NK-92 (cell line): ENCODE data around the gene MUC6.
"Not testable (repeated sequence)": the region's sequence is repeated elsewhere in the genome, so short reads cannot be mapped to it uniquely, and the experiment has no call there.

Experiments
- DNase-seq: peaks from one replicate; lab custom pipeline; 2025; ENCODE audit not compliant: unreplicated experiment; lab: John Stamatoyannopoulos, UW

Gene MUC6

DNA sequence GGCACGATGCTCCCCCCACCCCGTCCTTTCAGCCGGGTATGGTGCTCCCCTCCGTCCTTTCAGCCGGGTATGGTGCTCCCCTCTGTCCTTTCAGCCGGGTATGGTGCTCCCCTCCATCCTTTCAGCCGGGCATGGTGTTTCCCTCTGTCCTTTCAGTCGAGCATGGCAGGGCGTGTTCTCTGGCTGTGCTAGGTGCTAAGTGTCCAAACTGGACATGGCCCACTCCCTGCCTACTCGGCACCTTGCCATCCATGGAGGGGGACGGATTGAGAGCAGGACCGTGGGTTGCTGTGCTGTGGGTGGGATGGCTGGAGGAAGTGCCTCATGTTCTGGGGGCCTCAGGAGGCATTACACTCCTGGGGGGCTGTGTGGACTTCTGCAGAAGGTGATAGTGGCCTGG, 45.5 kb downstream of the MUC6 start:
- no peak for DNase-seq

DNA sequence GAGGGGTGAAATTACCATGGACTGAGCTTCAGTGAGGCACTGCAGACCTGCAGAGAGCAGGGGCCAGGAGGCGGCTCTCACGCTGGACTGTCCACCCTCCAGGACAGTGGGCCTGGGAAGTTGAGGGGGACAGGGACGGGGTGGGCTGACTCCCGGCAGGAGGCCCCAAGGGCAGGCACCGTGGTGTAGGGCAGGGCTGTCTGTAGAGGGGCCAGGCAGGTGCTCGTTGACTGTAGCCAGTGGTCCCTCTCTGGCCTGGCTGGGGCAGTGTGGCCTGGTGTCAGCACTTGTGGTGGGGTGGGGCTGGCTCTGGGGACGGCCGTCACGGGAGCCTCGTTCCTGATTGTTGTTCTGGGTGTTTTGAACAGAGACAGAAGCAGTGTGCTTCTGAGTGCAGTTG, 46.4 kb downstream of the MUC6 start:
- DNase-seq, result no peak

DNA sequence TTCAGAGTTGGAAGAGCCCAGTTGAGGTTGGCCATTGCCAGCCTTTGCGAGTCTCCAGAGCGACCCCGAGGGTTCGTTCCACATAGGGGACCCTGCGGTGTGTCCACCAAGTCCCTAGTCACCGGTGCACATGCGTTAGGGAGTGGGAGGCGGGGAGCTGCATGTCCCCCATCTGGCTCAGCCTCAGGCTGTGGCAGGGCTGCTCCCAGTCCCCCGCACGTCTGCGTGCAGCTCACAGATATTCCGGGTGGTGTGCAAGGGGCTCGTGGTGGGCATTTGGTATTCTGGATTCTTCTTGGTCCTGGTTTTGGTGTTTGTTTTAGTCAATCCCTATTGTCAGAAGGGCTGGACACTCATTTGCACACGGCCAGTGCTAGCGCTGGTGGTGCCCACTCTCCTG, 48.8 kb downstream of the MUC6 start:
- no peak for DNase-seq

DNA sequence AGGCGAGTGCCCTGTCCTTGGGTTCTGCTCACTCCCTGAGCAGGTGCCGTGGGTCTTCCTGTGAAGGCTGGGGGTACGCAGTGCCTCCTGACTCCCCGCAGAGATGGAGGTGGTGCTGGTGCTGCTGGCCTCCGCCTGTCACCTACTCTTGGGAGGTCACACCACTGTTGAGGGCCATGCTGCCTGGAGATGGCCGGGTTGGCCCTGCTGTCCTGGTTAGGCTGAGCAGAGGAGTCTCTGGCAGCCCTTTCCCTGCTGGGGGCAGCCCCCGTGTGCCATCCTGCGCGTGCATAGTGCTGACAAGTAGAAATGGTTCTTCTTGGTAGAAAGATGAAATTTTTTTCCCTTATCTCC, 49.6 kb downstream of the MUC6 start:
- DNase-seq, result no peak

DNA sequence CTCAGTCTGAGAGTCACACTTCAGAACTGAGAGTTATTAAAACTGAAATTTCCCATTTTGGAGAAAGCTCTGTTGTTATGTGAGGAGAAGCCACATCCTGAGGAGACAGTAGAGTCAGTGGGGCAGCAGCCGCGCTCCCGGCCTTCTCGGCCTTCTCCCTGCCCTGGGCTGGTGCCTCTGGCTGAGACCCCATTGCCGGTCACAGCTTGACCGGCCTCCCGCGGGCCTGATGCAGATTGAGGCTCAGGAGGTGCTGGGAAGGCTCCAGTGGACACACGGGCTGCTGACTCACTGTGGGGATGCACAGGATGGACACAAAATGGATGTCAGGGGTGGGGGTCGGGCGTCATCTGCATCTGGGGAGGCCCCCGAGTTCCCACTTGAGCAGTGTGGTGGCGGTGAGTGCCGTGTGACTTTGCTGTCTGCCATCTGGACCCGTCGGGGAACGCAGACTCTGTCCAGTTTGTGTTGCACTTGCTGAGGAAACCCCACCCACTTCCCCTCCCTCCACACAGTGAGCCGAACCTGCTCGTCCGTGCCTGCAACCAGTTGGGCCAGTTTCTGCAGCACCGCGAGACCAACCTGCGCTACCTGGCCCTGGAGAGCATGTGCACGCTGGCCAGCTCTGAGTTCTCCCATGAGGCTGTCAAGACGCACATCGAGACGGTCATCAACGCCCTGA, 50.1 kb downstream of the MUC6 start:
- DNase-seq, result no peak

DNA sequence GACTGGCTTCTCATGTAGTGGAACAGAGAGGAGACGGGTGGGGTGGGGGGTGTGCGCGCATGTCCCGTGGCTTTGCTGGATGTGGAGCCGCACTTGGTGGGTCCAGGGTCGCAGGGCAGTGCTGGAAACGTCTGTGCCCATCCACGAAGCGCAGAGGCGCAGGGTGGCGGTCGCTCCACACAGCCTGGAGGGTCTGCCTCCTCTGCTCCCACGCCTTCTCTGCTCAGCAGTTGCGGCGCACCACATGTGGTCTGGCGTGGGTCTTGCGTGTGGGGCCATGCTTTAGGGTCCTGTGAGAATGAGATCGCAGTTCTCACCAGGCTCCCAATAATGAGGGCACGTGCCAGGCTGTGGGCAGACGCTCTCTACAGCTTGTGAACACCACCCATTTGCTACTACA, 50.7 kb downstream of the MUC6 start:
- DNase-seq, result no peak

DNA sequence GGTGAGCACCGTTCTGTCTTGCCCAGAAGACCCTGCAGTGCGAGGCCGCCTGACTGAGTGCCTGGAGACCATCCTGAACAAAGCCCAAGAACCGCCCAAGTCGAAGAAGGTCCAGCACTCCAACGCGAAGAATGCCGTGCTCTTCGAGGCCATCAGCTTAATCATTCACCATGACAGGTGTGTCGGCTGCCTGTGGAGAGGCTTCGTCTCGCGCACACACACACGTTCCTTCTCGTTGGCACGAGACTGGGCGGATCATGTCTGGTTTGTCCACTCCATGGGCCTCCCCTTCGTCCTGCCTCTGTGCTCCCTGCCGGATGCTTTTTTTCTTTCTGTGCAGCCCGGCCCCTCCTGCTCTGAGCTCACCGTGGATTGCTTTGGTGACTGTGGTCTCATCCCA, 51.1 kb downstream of the MUC6 start:
- DNase-seq, result no peak

DNA sequence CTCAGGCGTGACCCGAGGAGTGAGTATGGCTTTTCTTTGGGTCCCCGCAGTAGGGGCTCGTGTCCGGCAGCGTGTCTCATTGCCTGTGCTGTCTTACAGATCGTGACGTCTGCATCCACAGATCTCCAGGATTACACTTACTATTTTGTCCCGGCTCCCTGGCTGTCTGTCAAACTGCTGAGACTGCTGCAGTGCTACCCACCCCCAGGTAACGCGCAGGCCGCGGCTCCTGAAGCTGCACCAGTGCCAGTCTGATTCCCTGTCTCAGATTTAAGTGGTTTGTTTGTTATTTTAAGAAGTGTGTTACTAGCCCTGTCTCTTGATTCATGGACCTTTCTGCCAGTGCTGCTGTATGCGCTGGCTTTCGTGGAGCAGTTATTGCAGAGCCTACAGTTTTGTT, 52.0 kb downstream of the MUC6 start:
- DNase-seq, result no peak

DNA sequence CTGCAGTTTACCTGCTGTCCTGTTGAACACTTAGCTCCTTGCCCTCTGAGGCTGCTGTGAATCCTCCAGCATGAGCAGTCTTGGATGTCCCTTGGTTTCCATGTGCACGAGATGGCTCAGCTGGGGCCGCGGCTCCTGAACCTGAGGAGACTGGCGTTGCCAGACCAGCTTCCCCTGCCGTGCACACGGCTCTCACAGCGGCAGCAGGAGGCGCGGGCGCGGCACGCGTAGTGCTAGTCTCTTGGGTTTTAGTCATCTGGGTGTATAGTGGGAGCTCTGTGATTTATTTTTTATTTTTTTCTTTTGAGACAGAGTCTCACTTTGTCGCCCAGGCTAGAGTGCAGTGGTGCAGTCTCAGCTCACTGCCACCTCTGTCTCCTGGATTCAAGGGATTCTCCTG, 54.8 kb downstream of the MUC6 start:
- no peak for DNase-seq

DNA sequence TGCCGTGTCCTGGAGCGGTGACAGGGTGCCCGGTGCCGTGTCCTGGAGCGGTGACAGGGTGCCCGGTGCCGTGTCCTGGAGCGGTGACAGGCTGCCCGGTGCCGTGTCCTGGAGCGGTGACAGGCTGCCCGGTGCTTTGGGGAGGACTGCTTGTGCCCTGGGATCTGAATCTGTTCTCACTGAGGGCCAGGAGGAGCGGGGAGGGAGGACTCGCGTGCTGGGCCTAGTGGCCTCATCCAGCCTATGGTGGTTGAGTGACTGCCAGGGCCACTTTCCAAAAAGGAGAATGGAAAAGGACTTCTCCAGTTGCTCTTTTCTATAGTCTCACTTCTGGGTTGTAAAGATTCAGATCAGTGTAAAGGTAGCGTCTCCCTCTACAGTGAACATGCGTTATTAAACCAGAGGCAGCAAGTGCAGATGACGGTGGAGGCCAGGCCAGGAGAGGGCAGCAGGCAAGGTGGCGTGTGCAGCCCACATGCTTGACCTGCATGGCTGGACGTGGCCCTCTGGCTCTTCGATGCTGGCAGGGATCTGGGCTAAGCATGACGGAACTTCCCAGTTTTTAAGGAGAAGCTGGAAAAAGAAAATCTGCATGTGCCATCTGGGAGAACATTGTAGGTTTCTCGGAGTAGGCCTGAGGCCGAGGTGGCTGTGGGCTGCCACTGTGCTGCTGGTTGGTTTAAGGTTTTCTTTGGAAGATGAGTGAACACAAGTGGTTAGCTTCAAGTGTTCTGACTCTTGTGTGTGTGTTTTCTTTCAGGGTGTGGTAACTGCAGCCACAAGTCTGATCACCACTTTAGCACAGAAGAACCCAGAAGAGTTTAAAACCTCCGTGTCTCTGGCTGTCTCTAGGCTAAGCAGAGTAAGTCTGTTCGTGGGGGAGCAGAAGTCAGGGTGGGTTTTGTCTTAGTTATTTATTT, 55.8 kb downstream of the MUC6 start:
- no peak for DNase-seq

DNA sequence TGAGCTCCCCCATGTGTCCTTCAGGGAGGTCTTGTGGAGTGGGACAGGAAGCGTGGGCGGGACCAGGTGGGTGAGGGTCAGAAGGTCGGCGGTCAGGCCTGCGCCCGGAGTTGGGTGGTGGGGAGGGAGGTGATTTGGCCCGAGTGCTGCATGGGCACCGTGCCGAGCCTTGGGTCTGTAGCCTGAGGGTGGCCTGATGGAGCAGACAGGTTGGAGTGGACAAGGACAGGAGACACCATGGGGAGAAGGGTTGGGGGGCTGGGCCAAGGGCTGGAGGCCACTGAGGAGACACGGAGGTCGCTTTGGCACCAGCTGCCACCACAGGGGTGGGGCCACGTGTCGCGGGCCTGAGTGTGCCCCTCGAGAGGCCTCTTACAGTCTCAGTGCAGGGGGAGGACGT, 57.7 kb downstream of the MUC6 start:
- no peak for DNase-seq

DNA sequence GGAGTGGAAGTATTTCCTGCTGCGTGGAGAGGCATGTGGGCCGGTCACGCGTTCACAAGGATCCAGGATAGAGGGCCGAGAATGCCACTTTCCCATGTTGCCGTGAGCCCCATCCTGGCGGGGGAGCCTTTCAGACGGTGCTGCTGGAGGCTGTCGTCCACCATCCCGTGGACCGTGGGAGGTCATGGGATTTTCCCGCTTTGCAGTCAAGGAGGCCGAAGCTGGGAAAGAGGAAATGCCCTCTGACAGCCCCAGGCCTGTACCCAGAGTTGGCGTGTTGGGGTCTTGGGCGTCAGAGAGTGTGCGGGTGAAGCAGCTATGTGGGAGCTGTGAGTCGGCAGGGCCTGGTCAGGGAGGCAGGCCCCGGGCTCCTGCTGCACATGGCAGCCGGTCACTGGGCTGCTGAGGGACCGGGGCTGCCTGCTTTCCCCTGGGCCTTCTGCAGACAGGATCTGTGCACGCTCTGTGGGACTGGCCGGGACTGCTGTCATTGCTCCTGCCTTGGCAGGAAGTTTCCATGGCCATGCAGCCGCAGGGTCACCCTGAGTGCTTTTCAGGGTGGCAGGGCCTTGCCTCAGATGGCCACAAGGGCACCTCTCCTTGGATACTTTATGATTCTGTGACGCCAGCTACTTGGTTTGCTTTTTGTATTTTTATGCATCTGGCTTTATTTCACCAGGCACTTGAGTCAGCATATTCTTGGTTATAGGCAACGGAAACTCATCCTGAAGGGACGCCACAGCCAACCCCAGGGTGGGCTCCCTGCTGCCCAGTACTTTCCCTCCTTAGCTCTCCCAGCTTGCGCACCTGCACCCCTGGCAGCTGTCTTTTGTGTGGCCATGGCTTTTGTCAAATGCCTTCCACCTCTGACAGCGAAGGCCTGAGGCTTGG, 58.4 kb downstream of the MUC6 start:
- DNase-seq, result no peak

DNA sequence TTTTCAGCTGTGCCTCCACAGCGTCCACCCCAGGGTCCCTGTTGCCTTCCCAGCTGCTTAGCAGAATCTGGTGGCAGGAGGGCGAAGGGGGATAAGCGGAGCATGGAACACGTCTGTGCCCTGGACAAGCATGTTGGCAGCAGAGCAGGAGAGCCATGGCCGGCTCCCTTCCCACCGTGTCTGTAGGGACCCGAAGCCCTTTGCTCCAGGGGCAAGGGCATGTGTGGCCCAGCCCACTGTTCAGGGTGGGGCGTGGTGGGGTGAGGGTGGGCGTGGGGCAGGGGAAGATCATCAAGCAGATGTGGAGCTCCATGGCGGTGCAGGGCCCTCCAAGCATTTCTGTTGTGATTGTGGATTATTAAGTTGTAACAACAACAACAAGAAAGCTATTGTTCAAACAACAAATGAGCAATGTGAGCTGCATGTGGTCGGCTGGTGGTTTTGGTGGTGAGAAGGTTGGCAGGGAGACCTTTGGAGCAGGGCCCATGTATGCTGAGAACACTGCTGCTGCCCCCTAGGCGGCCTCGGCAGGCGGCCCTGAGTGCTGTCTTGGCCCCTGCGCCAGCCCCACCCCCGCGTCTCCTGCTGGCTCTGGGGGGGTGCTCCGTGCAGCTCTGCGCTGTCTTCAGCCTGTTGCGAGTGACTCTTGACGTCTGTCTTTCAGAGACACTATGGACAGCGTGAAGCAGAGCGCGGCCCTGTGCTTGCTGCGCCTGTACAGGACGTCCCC, 59.9 kb downstream of the MUC6 start:
- DNase-seq, result no peak

DNA sequence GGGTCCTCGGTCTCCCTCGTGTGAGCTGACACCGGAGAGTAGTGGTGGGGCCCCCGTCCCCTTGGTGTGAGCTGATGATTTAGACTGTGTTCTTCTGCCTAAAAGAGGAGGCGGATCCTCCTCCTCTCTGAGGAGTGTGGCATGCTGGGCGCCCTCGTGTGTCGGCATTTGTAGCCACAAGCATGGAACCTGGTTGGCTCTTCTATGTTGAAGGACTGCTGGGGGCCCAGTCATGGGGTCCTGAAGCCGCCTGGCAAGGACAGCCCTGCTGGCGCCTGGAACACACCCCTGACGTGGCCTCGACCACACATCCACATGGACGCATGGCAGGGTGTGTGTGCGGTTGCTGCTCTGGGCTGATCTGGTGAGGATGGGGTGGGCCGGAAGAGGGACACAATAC, 60.7 kb downstream of the MUC6 start:
- DNase-seq, result no peak

DNA sequence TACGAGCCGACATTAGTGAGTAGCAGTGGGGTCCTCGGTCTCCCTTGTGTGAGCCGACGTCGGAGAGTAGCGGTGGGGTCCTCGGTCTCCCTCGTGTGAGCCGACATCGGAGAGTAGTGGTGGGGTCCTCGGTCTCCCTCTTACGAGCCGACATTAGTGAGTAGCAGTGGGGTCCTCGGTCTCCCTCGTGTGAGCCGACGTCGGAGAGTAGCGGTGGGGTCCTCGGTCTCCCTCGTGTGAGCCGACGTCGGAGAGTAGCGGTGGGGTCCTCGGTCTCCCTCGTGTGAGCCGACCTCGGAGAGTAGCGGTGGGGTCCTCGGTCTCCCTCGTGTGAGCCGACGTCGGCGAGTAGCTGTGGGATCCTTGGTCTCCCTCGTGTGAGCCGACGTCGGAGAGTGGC, 61.1 kb downstream of the MUC6 start:
- DNase-seq, result not testable (repeated sequence)

DNA sequence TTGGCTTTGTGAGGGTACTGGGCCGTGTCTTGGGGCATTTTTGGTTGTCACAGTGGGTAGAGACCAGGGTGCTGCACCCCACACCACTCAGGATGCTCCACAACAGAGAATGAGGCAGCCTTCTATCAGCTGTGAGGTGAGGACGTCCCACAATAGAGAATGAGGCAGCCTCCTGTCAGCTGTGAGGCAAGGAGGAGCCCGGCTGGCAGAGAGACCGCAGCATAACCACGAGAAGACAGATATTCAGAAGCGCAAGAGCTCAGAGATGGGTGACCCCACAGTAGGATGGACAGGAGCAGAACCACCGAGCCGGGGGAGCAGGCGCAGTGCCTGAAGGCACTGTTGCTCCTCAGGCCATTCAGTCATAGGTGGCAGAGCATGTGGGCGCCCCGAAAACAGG, 63.3 kb downstream of the MUC6 start:
- DNase-seq, result no peak

DNA sequence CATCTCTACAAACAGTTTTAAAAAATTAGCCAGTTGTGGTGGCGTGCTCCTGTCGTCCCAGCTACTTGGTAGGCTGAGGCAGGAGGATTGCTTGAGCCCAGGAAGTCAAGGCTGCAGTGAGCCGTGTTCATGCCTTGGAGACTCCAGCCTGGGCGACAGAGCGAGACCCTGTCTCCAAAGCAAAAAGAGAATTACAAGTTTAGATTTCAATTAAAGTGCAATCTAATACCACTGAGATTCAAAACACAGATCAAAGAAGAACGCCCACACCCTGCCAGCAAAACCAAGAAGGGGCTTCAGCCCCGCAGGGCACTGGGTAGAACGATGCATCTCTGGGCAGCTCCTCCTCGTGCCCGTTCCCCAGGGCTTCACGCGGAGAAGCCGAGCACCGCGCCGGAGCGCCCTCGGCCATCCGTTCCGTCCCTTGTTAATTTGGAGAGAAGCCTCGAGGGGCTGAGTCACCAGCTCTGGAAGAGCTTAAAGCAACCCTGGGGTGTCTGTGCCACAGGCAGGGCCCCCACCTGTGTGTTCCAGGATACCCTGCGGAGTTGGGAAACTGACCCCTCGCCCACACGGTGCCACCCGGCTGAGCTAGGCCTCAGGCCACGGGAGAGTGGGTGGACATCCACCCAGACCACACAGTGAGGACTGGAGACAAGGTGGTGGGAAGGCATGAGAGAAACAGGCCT, 63.9 kb downstream of the MUC6 start:
- DNase-seq, result no peak

DNA sequence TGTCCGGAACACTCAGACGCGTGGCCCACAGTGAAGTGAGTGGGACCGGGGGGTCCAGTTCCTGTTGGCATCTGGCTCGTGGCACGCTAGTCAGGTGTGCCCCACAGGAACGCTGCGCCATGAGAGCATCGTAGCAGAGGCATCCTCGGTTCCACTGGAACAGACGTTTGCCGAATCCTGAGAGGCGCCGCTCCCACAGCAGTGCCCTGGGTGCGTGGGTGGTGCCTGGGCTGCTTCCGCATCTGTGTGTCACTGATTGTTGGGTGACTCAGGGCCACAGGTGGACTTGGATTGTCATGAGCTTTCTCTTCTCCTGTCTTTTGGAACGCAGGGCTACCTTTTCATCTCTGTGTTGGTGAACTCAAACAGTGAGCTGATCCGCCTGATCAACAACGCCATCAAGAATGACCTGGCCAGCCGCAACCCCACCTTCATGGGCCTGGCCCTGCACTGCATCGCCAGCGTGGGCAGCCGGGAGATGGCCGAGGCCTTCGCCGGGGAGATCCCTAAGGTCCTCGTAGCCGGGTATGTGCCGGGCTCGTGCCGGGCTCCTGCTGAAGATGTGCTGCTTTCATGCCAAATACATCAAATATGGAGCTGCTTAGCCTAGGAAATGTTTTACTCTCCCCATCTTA, 64.7 kb downstream of the MUC6 start:
- no peak for DNase-seq

DNA sequence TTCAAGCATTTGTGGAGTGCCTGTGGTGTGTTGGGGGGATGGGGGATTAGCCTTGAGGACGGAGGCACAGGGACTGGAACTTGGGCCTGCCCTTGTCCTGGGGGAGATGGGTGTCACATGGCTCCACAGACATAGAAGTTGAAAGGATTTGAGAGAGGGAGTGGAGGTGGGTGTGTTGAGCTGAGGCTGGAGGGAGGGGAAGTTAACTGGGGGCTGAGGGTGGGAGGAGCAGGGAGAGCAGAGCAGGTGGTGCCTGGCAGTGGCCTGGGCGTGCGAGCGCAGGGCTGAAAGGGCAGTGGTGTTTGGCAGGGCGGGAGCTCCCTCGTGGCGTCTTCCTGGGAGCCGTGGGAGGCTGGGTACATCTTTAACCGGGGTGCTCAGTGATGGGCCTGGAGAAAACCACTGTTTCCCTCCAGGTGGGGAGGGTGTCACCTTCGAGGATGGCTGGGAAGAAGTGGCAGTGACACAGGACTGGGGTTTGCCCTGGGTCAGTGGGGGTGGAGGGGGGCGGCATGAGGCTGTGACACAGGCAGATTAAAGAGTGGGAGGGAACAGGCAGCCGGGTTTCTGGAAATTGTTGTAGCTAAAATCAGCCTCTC, 65.3 kb downstream of the MUC6 start:
- DNase-seq, result no peak
